ENCODE measurements around the gene NFE2. TPM values are rescaled to one million over a fixed set of nuclear protein-coding genes. Genes with fewer than 3 reads are reported as not detected.
A peak's percentile ranks its signal among the peaks of the same experiment; 100 is the strongest.

NFE2 gene
- total RNA-seq, 2 donors from 2014 or later: 0.26 TPM; not detected in 1

- H3K36me3 ChIP-seq (replicated peaks in 1 of 2; ENCODE audit: insufficient read depth in 1 of 2, low read depth in 2 of 2): peaks cover 0 to 20% of the 10 kb centered on the region in 2 donors
These were observed 40.0 kb upstream of the NFE2 start for GRCh38 chr12:54340846-54341245.

GRCh38 chr12:54338698-54339296 is 38.0 kb upstream of the NFE2 start:
- no peak for TF ChIP-seq CTCF (IDR thresholded peaks at IDR 0.05)
- no peak for TF ChIP-seq POLR2A (IDR thresholded peaks at IDR 0.05)
- peak overlapping the region in 1 of 4 donors; percentile 58 for H3K27ac ChIP-seq
- intact Hi-C loops (cut with DNase I): no loop called here
- H3K4me1 ChIP-seq: peaks cover 69% of the 10 kb centered on the region
- no peaks in the 10 kb centered on the region for H3K9me3 ChIP-seq
- H3K36me3 ChIP-seq (replicated peaks in 1 of 2; ENCODE audit: insufficient read depth in 1 of 2, low read depth in 2 of 2): peaks cover 0 to 10% of the 10 kb centered on the region in 2 donors
- DNase-seq (no peak), ATAC-seq (no peak)
- no peaks in the 10 kb centered on the region for H3K27me3 ChIP-seq
- H3K4me3 ChIP-seq: no peak overlapping the region
- 72 to 78% methylated on average over 4 of the region's 4 CpGs for WGBS, 2 donors

More at GRCh38 chr12:54340846-54341245, 40.0 kb upstream of the NFE2 start:
- 66 to 82% methylated on average over 7 of the region's 7 CpGs for WGBS, 2 donors
- Histone ChIP-seq H3K4me1 (peaks cover 54% of the 10 kb centered on the region), H3K27ac (no peak overlapping the region), H3K27me3 (no peaks in the 10 kb centered on the region), H3K9me3 (no peaks in the 10 kb centered on the region), H3K4me3 (no peak overlapping the region)
- ATAC-seq (peak; percentile 10), DNase-seq (no peak)
- intact Hi-C loops (cut with DNase I): no loop called here
- TF ChIP-seq POLR2A (IDR thresholded peaks at IDR 0.05) (no peak), CTCF (IDR thresholded peaks at IDR 0.05) (no peak)

- ATAC-seq (peak; percentile 47), DNase-seq (peak in 3 of 4 donors; percentile 22 to 52 (median 52))
- TF ChIP-seq CTCF (IDR thresholded peaks at IDR 0.05): no peak
- TF ChIP-seq POLR2A (IDR thresholded peaks at IDR 0.05): no peak
- H3K9me3 ChIP-seq: no peaks in the 10 kb centered on the region
- 31 to 45% methylated on average over 3 of the region's 3 CpGs for WGBS, 2 donors
- intact Hi-C loops (cut with DNase I): no loop called here
- H3K36me3 ChIP-seq (replicated peaks in 1 of 2; ENCODE audit: insufficient read depth in 1 of 2, low read depth in 2 of 2): peaks cover 0 to 6% of the 10 kb centered on the region in 2 donors
- H3K4me1 ChIP-seq: peaks cover 73% of the 10 kb centered on the region
- H3K27ac ChIP-seq: peak overlapping the region in 3 of 4 donors; percentile 42 to 58 (median 46)
- no peak overlapping the region for H3K4me3 ChIP-seq
- no peaks in the 10 kb centered on the region for H3K27me3 ChIP-seq
These were observed 37.2 kb upstream of the NFE2 start for GRCh38 chr12:54337854-54338650.

GRCh38 chr12:54337280-54337842 is 36.5 kb upstream of the NFE2 start:
- peaks cover 77% of the 10 kb centered on the region for H3K4me1 ChIP-seq
- no peaks in the 10 kb centered on the region for H3K27me3 ChIP-seq
- H3K9me3 ChIP-seq: no peaks in the 10 kb centered on the region
- H3K4me3 ChIP-seq: no peak overlapping the region
- ATAC-seq: peak; percentile 43
- H3K27ac ChIP-seq: peak overlapping the region in 3 of 4 donors; percentile 42 to 58 (median 46)
- WGBS, 2 donors: 12 to 19% methylated on average over 3 of the region's 3 CpGs
- peak in 2 of 4 donors; percentile 26 to 37 for DNase-seq
- H3K36me3 ChIP-seq (replicated peaks in 1 of 2; ENCODE audit: insufficient read depth in 1 of 2, low read depth in 2 of 2): peaks cover 0 to 3% of the 10 kb centered on the region in 2 donors
- intact Hi-C loops (cut with DNase I): no loop called here
- peak in 2 of 7 experiments; percentile 21 to 24 for TF ChIP-seq CTCF (IDR thresholded peaks at IDR 0.05)
- no peak for TF ChIP-seq POLR2A (IDR thresholded peaks at IDR 0.05)
